SK-N-SH (cell line): ENCODE results near the gene TTC28.

Source experiments
- EZH2phosphoT487 ChIP-seq: fragments of 200-600 bp; sonication (generic); IDR thresholded peaks from 2 replicates; pipeline ENCODE4 v1.6.1; 2017; ENCODE audit warnings: low read depth, mixed run types, mild to moderate bottlenecking, antibody characterized with exemption, moderate library complexity, borderline replicate concordance
- FOSL2 ChIP-seq: IDR thresholded peaks from 2 replicates; pipeline ENCODE4 v1.4.0; 2012; ENCODE audit warnings: low read depth, mild to moderate bottlenecking, moderate library complexity, borderline replicate concordance
- POLR2AphosphoS5 ChIP-seq: IDR thresholded peaks from 2 replicates; pipeline ENCODE4 v1.6.1; 2012; ENCODE audit warnings: low read depth, low read length
- RAD21 ChIP-seq: IDR thresholded peaks from 2 replicates; pipeline ENCODE4 v1.6.1; 2012; ENCODE audit warnings: mild to moderate bottlenecking, low read length
- SIN3A ChIP-seq: IDR thresholded peaks from 2 replicates; pipeline ENCODE4 v1.6.1; 2012; ENCODE audit warnings: low read depth, mild to moderate bottlenecking, low read length, moderate library complexity, borderline replicate concordance
- SMC3 ChIP-seq: IDR thresholded peaks from 2 replicates; pipeline ENCODE4 v1.6.1; 2012; ENCODE audit warnings: low read depth, low read length, improper control_type of control experiment
- YY1 ChIP-seq: IDR thresholded peaks from 2 replicates; pipeline ENCODE4 v1.4.0; 2012; ENCODE audit warnings: low read depth, mild to moderate bottlenecking
- TF ChIP-seq, protein P1 (sequence below): fragments of 200-600 bp; sonication (generic); IDR thresholded peaks from 2 replicates; pipeline ENCODE4 v1.6.1; 2017; ENCODE audit warnings: antibody characterized with exemption, mild to moderate bottlenecking, moderate library complexity
- TF ChIP-seq, protein P2 (sequence below): IDR thresholded peaks from 2 replicates; pipeline ENCODE4 v1.4.0; 2012; ENCODE audit warnings: low read depth

DNA sequence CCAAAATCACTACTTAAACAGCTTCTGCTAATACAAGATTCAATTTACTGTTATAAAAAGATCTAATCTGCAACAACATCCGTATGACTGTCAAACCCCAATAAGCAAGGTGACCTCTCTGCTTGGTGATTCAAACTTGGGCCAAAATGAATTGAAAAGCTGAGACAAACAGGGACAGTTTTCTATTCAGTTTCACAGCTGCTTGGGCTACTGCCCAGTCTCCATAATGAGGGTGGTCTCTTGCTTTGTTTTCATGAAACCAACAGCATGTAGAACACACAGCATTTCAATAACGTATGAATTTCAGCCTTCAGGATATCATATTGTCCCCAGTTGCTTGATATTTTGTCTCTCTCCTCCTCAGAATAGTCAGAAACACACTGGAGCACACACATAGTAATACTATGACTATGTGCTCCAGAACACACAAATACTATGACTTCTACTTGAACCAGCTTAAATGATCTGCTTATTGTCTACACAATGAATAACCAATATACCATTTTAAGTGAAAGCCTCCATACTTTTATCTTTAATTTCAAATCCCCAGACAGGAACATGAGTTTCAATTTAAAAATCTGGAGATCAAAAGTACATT lies 285.0 kb downstream of the TTC28 start:
- TF ChIP-seq, protein P1, sequence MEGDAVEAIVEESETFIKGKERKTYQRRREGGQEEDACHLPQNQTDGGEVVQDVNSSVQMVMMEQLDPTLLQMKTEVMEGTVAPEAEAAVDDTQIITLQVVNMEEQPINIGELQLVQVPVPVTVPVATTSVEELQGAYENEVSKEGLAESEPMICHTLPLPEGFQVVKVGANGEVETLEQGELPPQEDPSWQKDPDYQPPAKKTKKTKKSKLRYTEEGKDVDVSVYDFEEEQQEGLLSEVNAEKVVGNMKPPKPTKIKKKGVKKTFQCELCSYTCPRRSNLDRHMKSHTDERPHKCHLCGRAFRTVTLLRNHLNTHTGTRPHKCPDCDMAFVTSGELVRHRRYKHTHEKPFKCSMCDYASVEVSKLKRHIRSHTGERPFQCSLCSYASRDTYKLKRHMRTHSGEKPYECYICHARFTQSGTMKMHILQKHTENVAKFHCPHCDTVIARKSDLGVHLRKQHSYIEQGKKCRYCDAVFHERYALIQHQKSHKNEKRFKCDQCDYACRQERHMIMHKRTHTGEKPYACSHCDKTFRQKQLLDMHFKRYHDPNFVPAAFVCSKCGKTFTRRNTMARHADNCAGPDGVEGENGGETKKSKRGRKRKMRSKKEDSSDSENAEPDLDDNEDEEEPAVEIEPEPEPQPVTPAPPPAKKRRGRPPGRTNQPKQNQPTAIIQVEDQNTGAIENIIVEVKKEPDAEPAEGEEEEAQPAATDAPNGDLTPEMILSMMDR, result no peak
- TF ChIP-seq, protein P2, sequence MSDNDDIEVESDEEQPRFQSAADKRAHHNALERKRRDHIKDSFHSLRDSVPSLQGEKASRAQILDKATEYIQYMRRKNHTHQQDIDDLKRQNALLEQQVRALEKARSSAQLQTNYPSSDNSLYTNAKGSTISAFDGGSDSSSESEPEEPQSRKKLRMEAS, result no peak
- TF ChIP-seq EZH2phosphoT487 (no peak), SMC3 (no peak), POLR2AphosphoS5 (no peak), SIN3A (no peak), FOSL2 (no peak), RAD21 (no peak), YY1 (no peak)
